Breast epithelium (tissue), 3 donors: Measurements from ENCODE around the gene GAL.

Source experiments
- CTCF ChIP-seq, 3 donors: fragments of 450-650 bp; IDR thresholded peaks; one replicate each; pipeline ENCODE4 v1.5.1; 2016 to 2017; ENCODE audit warnings: antibody characterized with exemption in 3 of 3, mild to moderate bottlenecking in 3 of 3, moderate library complexity in 3 of 3
- POLR2A ChIP-seq: fragments of 450-650 bp; IDR thresholded peaks from one replicate; pipeline ENCODE4 v1.6.1; 2016; ENCODE audit warnings: antibody characterized with exemption, mild to moderate bottlenecking, moderate library complexity
- POLR2AphosphoS5 ChIP-seq, 3 donors: sonication (generic); formaldehyde crosslinking; IDR thresholded peaks; one replicate each; pipeline ENCODE4 v1.6.1; 2017; ENCODE audit warnings: antibody characterized with exemption in 3 of 3

GRCh38 chr11:68686486-68686885 lies 2.1 kb downstream of the GAL start:
- TF ChIP-seq CTCF (IDR thresholded peaks at IDR 0.05) (no peak), POLR2AphosphoS5 (IDR thresholded peaks at IDR 0.05) (no peak), POLR2A (no peak)
